Activated effector memory CD4-positive, alpha-beta T cell treated with Interleukin-2 at 50 U/mL for 16 hours (primary cell): ENCODE results near the gene OTOGL.
"Not testable (repeated sequence)": the region's sequence is repeated elsewhere in the genome, so short reads cannot be mapped to it uniquely, and the experiment has no call there.

Source experiments
- DNase-seq: peaks from one replicate; pipeline ENCODE4 v3.0.0-alpha.2; 2020

The OTOGL gene

GRCh38 chr12:80282226-80282625 is 182.9 kb downstream of the OTOGL start:
- no peak for DNase-seq

- no peak for DNase-seq
Measured at GRCh38 chr12:80282761-80283160, 183.4 kb downstream of the OTOGL start.

GRCh38 chr12:80291108-80291754 is 191.9 kb downstream of the OTOGL start:
- DNase-seq: no peak

- DNase-seq: no peak
Measured at GRCh38 chr12:80293347-80293746, 194.0 kb downstream of the OTOGL start.

GRCh38 chr12:80293759-80294158 is 194.4 kb downstream of the OTOGL start:
- no peak for DNase-seq

GRCh38 chr12:80299219-80299618 is 199.9 kb downstream of the OTOGL start:
- no peak for DNase-seq

- DNase-seq: no peak
Measured at GRCh38 chr12:80299976-80300375, 200.6 kb downstream of the OTOGL start.

- DNase-seq: not testable (repeated sequence)
Measured at GRCh38 chr12:80307436-80307835, 208.1 kb downstream of the OTOGL start.

- DNase-seq: no peak
Measured at GRCh38 chr12:80313209-80313608, 213.9 kb downstream of the OTOGL start.

GRCh38 chr12:80314741-80315140 is 215.4 kb downstream of the OTOGL start:
- no peak for DNase-seq

GRCh38 chr12:80316222-80316621 is 216.9 kb downstream of the OTOGL start:
- DNase-seq: no peak

- DNase-seq: no peak
Measured at GRCh38 chr12:80317307-80317706, 218.0 kb downstream of the OTOGL start.

GRCh38 chr12:80317899-80318298 is 218.6 kb downstream of the OTOGL start:
- DNase-seq: no peak

GRCh38 chr12:80320121-80320678 is 220.9 kb downstream of the OTOGL start:
- no peak for DNase-seq

- no peak for DNase-seq
Measured at GRCh38 chr12:80321653-80322052, 222.3 kb downstream of the OTOGL start.

GRCh38 chr12:80325167-80325959 is 226.0 kb downstream of the OTOGL start:
- DNase-seq: no peak

- no peak for DNase-seq
Measured at GRCh38 chr12:80332827-80333226, 233.5 kb downstream of the OTOGL start.

GRCh38 chr12:80352474-80352873 is 253.1 kb downstream of the OTOGL start:
- no peak for DNase-seq

- DNase-seq: no peak
Measured at GRCh38 chr12:80353254-80353653, 253.9 kb downstream of the OTOGL start.

- no peak for DNase-seq
Measured at GRCh38 chr12:80356097-80356496, 256.8 kb downstream of the OTOGL start.

- DNase-seq: no peak
Measured at GRCh38 chr12:80359703-80360102, 260.4 kb downstream of the OTOGL start.

- no peak for DNase-seq
Measured at GRCh38 chr12:80364056-80364455, 264.7 kb downstream of the OTOGL start.

- no peak for DNase-seq
Measured at GRCh38 chr12:80373666-80374065, 274.3 kb downstream of the OTOGL start.

- DNase-seq: no peak
Measured at GRCh38 chr12:80374615-80375014, 275.3 kb downstream of the OTOGL start.
